Ectodermal cell (in vitro differentiated cells): ENCODE data around the gene LRRC15.

ENCODE experiments used
- H3K27ac ChIP-seq: 2 replicates; pipeline ENCODE4 v1.7.0; 2013; ENCODE audit warnings: mild to moderate bottlenecking, low read depth, low read length; ENCODE audit not compliant: insufficient read depth, poor library complexity, severe bottlenecking
- H3K27me3 ChIP-seq: 2 replicates; pipeline ENCODE4 v1.7.0; 2013; ENCODE audit warnings: mild to moderate bottlenecking, low read length; ENCODE audit not compliant: insufficient read depth, control insufficient read depth, poor library complexity, severe bottlenecking
- H3K36me3 ChIP-seq: one replicate; pipeline ENCODE4 v1.7.0; 2013; ENCODE audit warnings: low read length; ENCODE audit not compliant: control insufficient read depth, insufficient read depth
- H3K4me1 ChIP-seq: one replicate; pipeline ENCODE4 v1.7.0; 2013; ENCODE audit warnings: low read length; ENCODE audit not compliant: control insufficient read depth, insufficient read depth
- H3K4me3 ChIP-seq: 2 replicates; pipeline ENCODE4 v1.7.0; 2013; ENCODE audit warnings: low read depth, low read length, control low read depth; ENCODE audit not compliant: insufficient read depth
- H3K9me3 ChIP-seq: 2 replicates; pipeline ENCODE4 v1.7.0; 2013; ENCODE audit warnings: mild to moderate bottlenecking, low read length, moderate library complexity; ENCODE audit not compliant: control insufficient read depth
- WGBS, 2 experiments: methylation state at CpG; one replicate each; pipeline ENCODE4 v1.1.7; 2013; ENCODE audit warnings: missing lambda C conversion rate in 2 of 2; 5-methylcytosine and 5-hydroxymethylcytosine counted together

Gene LRRC15

GRCh38 chr3:194339356-194339755, 30.2 kb downstream of the LRRC15 start:
- Histone ChIP-seq H3K27ac (no peak overlapping the region), H3K36me3 (no peaks in the 10 kb centered on the region), H3K4me1 (peaks cover 18% of the 10 kb centered on the region), H3K27me3 (peaks cover 19% of the 10 kb centered on the region), H3K9me3 (no peaks in the 10 kb centered on the region), H3K4me3 (no peak overlapping the region)
- 29 to 31% methylated on average over 9 of the region's 9 CpGs for WGBS, 2 experiments

- WGBS, 2 experiments: 90 to 91% methylated on average over 13 of the region's 13 CpGs
- Histone ChIP-seq H3K4me1 (peaks cover 18% of the 10 kb centered on the region), H3K27ac (no peak overlapping the region), H3K9me3 (no peaks in the 10 kb centered on the region), H3K4me3 (no peak overlapping the region), H3K36me3 (no peaks in the 10 kb centered on the region), H3K27me3 (peaks cover 24% of the 10 kb centered on the region)
These were observed 31.4 kb downstream of the LRRC15 start for GRCh38 chr3:194337965-194338753.

- Histone ChIP-seq H3K36me3 (no peaks in the 10 kb centered on the region), H3K4me3 (no peak overlapping the region), H3K9me3 (no peaks in the 10 kb centered on the region), H3K27me3 (peaks cover 27% of the 10 kb centered on the region), H3K4me1 (peaks cover 18% of the 10 kb centered on the region), H3K27ac (no peak overlapping the region)
- WGBS, 2 experiments: 81 to 82% methylated on average over 17 of the region's 17 CpGs
These were observed 32.8 kb downstream of the LRRC15 start for GRCh38 chr3:194336601-194337355.

- Histone ChIP-seq H3K4me1 (peaks cover 6% of the 10 kb centered on the region), H3K27me3 (peaks cover 30% of the 10 kb centered on the region), H3K9me3 (no peaks in the 10 kb centered on the region), H3K4me3 (no peak overlapping the region), H3K36me3 (no peaks in the 10 kb centered on the region), H3K27ac (no peak overlapping the region)
- 31 to 42% methylated on average over 14 to 15 of the region's 15 CpGs for WGBS, 2 experiments
These were observed 35.6 kb downstream of the LRRC15 start for GRCh38 chr3:194333981-194334320.

GRCh38 chr3:194333212-194333980, 36.1 kb downstream of the LRRC15 start:
- peaks cover 30% of the 10 kb centered on the region for H3K27me3 ChIP-seq
- H3K4me1 ChIP-seq: peaks cover 6% of the 10 kb centered on the region
- H3K36me3 ChIP-seq: no peaks in the 10 kb centered on the region
- H3K4me3 ChIP-seq: peak overlapping the region; percentile 53
- H3K9me3 ChIP-seq: no peaks in the 10 kb centered on the region
- WGBS, 2 experiments: 4% methylated on average over 69 of the region's 69 CpGs
- no peak overlapping the region for H3K27ac ChIP-seq

- 87 to 90% methylated on average over 5 of the region's 7 CpGs for WGBS, 2 experiments
- Histone ChIP-seq H3K27me3 (peaks cover 30% of the 10 kb centered on the region), H3K4me3 (no peak overlapping the region)
These were observed 36.7 kb downstream of the LRRC15 start for GRCh38 chr3:194332858-194333211.

GRCh38 chr3:194330579-194330978, 39.0 kb downstream of the LRRC15 start:
- Histone ChIP-seq H3K9me3 (no peaks in the 10 kb centered on the region), H3K27me3 (peaks cover 30% of the 10 kb centered on the region), H3K27ac (no peak overlapping the region), H3K4me3 (no peak overlapping the region), H3K36me3 (no peaks in the 10 kb centered on the region), H3K4me1 (no peaks in the 10 kb centered on the region)
- WGBS, 2 experiments: 70 to 75% methylated on average over 4 of the region's 4 CpGs

More at GRCh38 chr3:194332858-194333211, 36.7 kb downstream of the LRRC15 start:
- Histone ChIP-seq H3K9me3 (no peaks in the 10 kb centered on the region), H3K27ac (no peak overlapping the region), H3K36me3 (no peaks in the 10 kb centered on the region), H3K4me1 (peaks cover 6% of the 10 kb centered on the region)

- Histone ChIP-seq H3K4me3 (no peak overlapping the region), H3K27ac (no peak overlapping the region), H3K4me1 (no peaks in the 10 kb centered on the region), H3K27me3 (peaks cover 26% of the 10 kb centered on the region), H3K9me3 (no peaks in the 10 kb centered on the region), H3K36me3 (no peaks in the 10 kb centered on the region)
- WGBS, 2 experiments: 86% methylated on average over 10 of the region's 10 CpGs
These were observed 39.4 kb downstream of the LRRC15 start for GRCh38 chr3:194330160-194330559.

- Histone ChIP-seq H3K9me3 (no peaks in the 10 kb centered on the region), H3K27me3 (peaks cover 26% of the 10 kb centered on the region), H3K4me1 (no peaks in the 10 kb centered on the region), H3K4me3 (no peak overlapping the region), H3K36me3 (no peaks in the 10 kb centered on the region), H3K27ac (no peak overlapping the region)
- WGBS, 2 experiments: 93 to 94% methylated on average over 7 of the region's 7 CpGs
These were observed 40.0 kb downstream of the LRRC15 start for GRCh38 chr3:194329583-194329965.
